K562 (cell line): Measurements from ENCODE around the gene ZSWIM1. TPM values are rescaled to one million over a fixed set of nuclear protein-coding genes. Genes with fewer than 3 reads are reported as not detected.

ENCODE experiments used
- TCFL5 ChIP-seq: fragments of 250-450 bp; sonication (Bioruptor Pico); conservative IDR thresholded peaks from 2 replicates; pipeline ENCODE4 v1.6.1; 2021; ENCODE audit warnings: mild to moderate bottlenecking, moderate library complexity, matching md5 sums
- YBX1 ChIP-seq: fragments of 450-650 bp; IDR thresholded peaks from 2 replicates; pipeline ENCODE4 v1.7.1; 2016; ENCODE audit warnings: mild to moderate bottlenecking
- ZNF785 ChIP-seq: fragments of 250-450 bp; sonication (Bioruptor Pico); IDR thresholded peaks from 2 replicates; pipeline ENCODE4 v1.4.0; 2020; ENCODE audit warnings: mild to moderate bottlenecking
- ZSCAN32 ChIP-seq: fragments of 450-650 bp; formaldehyde crosslinking; IDR thresholded peaks from 2 replicates; pipeline ENCODE4 v1.4.0; 2020; ENCODE audit warnings: mild to moderate bottlenecking, moderate library complexity
- polyA plus RNA-seq, 8 experiments: library from polyadenylated mRNA; depleted of rRNA in 4 of 8; stranded (reverse) in 5 of 8; unstranded in 3 of 8; fragments of >200 nt; fragmentation: Nextera tagmentation in 2 of 8; fragmentation: Illumina TruSeq in 1 of 8; extraction: Ambion mirVana in 2 of 8; extraction: Trizol in 1 of 8; gene quantifications; 2 replicates each; pipeline versions ENCODE4 v1.2.1 to v1.2.3, GENCODE V29; 2011 to 2014; ENCODE audit warnings: inconsistent platforms in 1 of 8, missing spikeins in 1 of 8
- total RNA-seq, 7 experiments: library from RNA; depleted of rRNA in 6 of 7; stranded (reverse); fragments of >200 nt in 6 of 7; fragmentation: Illumina TruSeq in 2 of 7; extraction: Trizol in 2 of 7; gene quantifications; 2 replicates each; pipeline versions ENCODE4 v1.2.1 to v1.2.3, GENCODE V29; 2011 to 2021; ENCODE audit warnings: low replicate concordance in 1 of 7
- TF ChIP-seq, protein P1 (sequence below): fragments of 450-650 bp; formaldehyde crosslinking; IDR thresholded peaks from 2 replicates; pipeline ENCODE4 v1.4.0; 2022; ENCODE audit warnings: missing genetic modification characterization
- TF ChIP-seq, protein P2 (sequence below), 3 experiments: IDR thresholded peaks in 2 of 3; conservative IDR thresholded peaks in 1 of 3; 2 replicates each; pipeline ENCODE4 v1.5.1; 2011 to 2012; ENCODE audit warnings: low read length in 3 of 3, mild to moderate bottlenecking in 3 of 3, control low read depth in 2 of 3, improper control_type of control experiment in 1 of 3, inconsistent platforms in 1 of 3, low read depth in 1 of 3, mixed read lengths in 1 of 3, moderate library complexity in 1 of 3; ENCODE audit not compliant: insufficient read depth in 2 of 3
- TF ChIP-seq, protein P3 (sequence below), 2 experiments: fragments of 450-650 bp; formaldehyde crosslinking in 1 of 2; IDR thresholded peaks; 2 replicates each; pipeline versions ENCODE4 v1.4.0 to v1.6.1; 2014 to 2020; ENCODE audit warnings: mild to moderate bottlenecking in 2 of 2, borderline replicate concordance in 1 of 2, low read depth in 1 of 2
- TF ChIP-seq, protein P4 (sequence below): fragments of 450-650 bp; formaldehyde crosslinking; IDR thresholded peaks from 2 replicates; pipeline ENCODE4 v1.4.0; 2020; ENCODE audit warnings: mild to moderate bottlenecking, moderate library complexity

Gene ZSWIM1
- total and polyA plus RNA-seq, 9 of the 15 experiments (the other 6 are each of a cell fraction or from before 2014, with no cell fraction given): 2.5 to 15.6 (median 9.5) TPM

DNA sequence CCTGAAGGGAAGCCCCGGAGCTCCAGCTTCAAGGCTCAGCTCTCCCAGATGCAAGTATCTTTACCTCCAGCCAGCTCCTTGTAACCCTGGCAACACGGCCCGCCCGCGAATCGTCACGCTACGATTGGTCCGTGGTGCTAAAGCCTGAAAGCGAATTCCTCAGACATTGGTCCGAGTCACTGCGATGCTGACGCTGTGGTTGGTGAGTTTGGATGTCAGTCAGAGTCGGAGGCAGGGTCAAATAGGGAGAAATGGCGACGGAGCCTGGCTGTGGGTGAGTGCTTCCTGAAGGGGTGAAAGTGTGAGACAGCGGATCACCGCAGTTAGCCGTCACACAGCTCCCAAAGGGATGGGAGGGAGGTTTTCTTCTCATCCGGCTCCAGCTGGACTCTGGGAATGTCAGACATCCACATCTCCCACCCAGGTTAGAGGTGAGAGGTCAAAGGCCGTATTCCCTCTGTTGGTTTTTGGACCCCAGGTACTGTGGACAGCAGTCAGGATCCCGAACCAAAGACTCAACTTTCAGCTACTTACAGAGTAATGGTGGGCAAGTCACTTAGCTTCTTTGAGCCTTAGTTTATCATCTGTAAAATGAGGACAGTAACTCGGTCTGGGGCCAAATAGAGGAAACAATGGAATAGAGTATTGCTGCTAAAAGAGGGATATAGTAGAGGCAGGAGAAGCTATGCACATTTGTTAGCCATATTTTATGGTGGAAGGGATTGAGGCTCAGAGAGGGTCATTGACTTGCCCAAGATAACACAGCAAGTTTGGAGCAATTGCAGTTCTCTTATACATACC, at the start of gene ZSWIM1 (continued):
- TF ChIP-seq, protein P1, sequence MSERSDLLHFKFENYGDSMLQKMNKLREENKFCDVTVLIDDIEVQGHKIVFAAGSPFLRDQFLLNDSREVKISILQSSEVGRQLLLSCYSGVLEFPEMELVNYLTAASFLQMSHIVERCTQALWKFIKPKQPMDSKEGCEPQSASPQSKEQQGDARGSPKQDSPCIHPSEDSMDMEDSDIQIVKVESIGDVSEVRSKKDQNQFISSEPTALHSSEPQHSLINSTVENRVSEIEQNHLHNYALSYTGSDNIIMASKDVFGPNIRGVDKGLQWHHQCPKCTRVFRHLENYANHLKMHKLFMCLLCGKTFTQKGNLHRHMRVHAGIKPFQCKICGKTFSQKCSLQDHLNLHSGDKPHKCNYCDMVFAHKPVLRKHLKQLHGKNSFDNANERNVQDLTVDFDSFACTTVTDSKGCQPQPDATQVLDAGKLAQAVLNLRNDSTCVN: no peak
- TF ChIP-seq, protein P2, sequence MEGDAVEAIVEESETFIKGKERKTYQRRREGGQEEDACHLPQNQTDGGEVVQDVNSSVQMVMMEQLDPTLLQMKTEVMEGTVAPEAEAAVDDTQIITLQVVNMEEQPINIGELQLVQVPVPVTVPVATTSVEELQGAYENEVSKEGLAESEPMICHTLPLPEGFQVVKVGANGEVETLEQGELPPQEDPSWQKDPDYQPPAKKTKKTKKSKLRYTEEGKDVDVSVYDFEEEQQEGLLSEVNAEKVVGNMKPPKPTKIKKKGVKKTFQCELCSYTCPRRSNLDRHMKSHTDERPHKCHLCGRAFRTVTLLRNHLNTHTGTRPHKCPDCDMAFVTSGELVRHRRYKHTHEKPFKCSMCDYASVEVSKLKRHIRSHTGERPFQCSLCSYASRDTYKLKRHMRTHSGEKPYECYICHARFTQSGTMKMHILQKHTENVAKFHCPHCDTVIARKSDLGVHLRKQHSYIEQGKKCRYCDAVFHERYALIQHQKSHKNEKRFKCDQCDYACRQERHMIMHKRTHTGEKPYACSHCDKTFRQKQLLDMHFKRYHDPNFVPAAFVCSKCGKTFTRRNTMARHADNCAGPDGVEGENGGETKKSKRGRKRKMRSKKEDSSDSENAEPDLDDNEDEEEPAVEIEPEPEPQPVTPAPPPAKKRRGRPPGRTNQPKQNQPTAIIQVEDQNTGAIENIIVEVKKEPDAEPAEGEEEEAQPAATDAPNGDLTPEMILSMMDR (IDR thresholded peaks at IDR 0.05 in 2 of 3, conservative IDR thresholded peaks at IDR 0.05 in 1 of 3; ENCODE audit: insufficient read depth in 2 of 3, low read depth in 1 of 3, low read length in 3 of 3): no peak
- TF ChIP-seq, protein P3, sequence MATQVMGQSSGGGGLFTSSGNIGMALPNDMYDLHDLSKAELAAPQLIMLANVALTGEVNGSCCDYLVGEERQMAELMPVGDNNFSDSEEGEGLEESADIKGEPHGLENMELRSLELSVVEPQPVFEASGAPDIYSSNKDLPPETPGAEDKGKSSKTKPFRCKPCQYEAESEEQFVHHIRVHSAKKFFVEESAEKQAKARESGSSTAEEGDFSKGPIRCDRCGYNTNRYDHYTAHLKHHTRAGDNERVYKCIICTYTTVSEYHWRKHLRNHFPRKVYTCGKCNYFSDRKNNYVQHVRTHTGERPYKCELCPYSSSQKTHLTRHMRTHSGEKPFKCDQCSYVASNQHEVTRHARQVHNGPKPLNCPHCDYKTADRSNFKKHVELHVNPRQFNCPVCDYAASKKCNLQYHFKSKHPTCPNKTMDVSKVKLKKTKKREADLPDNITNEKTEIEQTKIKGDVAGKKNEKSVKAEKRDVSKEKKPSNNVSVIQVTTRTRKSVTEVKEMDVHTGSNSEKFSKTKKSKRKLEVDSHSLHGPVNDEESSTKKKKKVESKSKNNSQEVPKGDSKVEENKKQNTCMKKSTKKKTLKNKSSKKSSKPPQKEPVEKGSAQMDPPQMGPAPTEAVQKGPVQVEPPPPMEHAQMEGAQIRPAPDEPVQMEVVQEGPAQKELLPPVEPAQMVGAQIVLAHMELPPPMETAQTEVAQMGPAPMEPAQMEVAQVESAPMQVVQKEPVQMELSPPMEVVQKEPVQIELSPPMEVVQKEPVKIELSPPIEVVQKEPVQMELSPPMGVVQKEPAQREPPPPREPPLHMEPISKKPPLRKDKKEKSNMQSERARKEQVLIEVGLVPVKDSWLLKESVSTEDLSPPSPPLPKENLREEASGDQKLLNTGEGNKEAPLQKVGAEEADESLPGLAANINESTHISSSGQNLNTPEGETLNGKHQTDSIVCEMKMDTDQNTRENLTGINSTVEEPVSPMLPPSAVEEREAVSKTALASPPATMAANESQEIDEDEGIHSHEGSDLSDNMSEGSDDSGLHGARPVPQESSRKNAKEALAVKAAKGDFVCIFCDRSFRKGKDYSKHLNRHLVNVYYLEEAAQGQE (IDR thresholded peaks at IDR 0.05; ENCODE audit: borderline replicate concordance): peak; percentile 45
- TF ChIP-seq, protein P3 (CRISPR knock-in tag; IDR thresholded peaks at IDR 0.05; ENCODE audit: low read depth): peak; percentile 34; the same call in 1 of the 2 replicates
- TF ChIP-seq TCFL5 (CRISPR knock-in tag): no peak
- no peak for TF ChIP-seq YBX1
- TF ChIP-seq ZNF785 (CRISPR knock-in tag): no peak
- TF ChIP-seq, protein P4, sequence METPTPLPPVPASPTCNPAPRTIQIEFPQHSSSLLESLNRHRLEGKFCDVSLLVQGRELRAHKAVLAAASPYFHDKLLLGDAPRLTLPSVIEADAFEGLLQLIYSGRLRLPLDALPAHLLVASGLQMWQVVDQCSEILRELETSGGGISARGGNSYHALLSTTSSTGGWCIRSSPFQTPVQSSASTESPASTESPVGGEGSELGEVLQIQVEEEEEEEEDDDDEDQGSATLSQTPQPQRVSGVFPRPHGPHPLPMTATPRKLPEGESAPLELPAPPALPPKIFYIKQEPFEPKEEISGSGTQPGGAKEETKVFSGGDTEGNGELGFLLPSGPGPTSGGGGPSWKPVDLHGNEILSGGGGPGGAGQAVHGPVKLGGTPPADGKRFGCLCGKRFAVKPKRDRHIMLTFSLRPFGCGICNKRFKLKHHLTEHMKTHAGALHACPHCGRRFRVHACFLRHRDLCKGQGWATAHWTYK (CRISPR knock-in tag): 0 out of 2 replicates have a peak, but pooled peaks have one; percentile 66
- TF ChIP-seq ZSCAN32 (CRISPR knock-in tag): no peak
